T-cell (primary cell): Measurements from ENCODE around the gene IQSEC2. TPM values are rescaled to one million over a fixed set of nuclear protein-coding genes. Genes with fewer than 3 reads are reported as not detected.
A peak's percentile ranks its signal among the peaks of the same experiment; 100 is the strongest.

ENCODE experiments used
- ATAC-seq, 4 experiments: fragments of 200-7000 bp in 3 of 4; fragments of 150-1000 bp in 1 of 4; cut with Tn5 transposase; replicated peaks in 1 of 4; 1 replicate in 3 of 4; 2 replicates in 1 of 4; pipeline ENCODE4 v1.10.0; 2021; ENCODE audit warnings: moderate library complexity in 3 of 4, mild to moderate bottlenecking in 2 of 4, moderate number of reproducible peaks in 1 of 4
- CTCF ChIA-PET, 2 donors: fragments of 300-600 bp; sonication (Branson Sonifier 250); formaldehyde crosslinking; loops; one replicate each; lab custom pipeline; 2022; ENCODE audit warnings: antibody characterized with exemption in 2 of 2; lab: Charles Lee
- POLR2A ChIA-PET, 2 donors: fragments of 300-600 bp; sonication (Branson Sonifier 250); formaldehyde crosslinking; loops; one replicate each; lab custom pipeline; 2022; ENCODE audit warnings: antibody characterized with exemption in 2 of 2; lab: Charles Lee
- DNase-seq, 35 experiments: peaks; one replicate each; pipeline versions ENCODE4 v3.0.0 to v3.0.0-alpha.2; 2013 to 2023
- H3K27ac ChIP-seq: one replicate; pipeline ENCODE4 v1.5.1; 2013; ENCODE audit warnings: low read length
- H3K27me3 ChIP-seq, 2 experiments: replicated peaks in 1 of 2; 1 replicate in 1 of 2; 2 replicates in 1 of 2; pipeline versions ENCODE4 v1.6.1 to v1.7.0; 2013; ENCODE audit warnings: low read length in 1 of 2, mixed read lengths in 1 of 2; ENCODE audit not compliant: control insufficient read depth in 2 of 2, insufficient read depth in 2 of 2; ENCODE audit errors: extremely low read depth in 1 of 2
- H3K36me3 ChIP-seq, 2 donors: 1 replicate in 1 of 2; 2 replicates in 1 of 2; pipeline versions ENCODE4 v1.6.1 to v1.7.0; 2013; ENCODE audit warnings: low read length in 1 of 2; ENCODE audit not compliant: control insufficient read depth in 2 of 2, insufficient read depth in 1 of 2; ENCODE audit errors: extremely low read depth in 1 of 2
- H3K4me1 ChIP-seq, 2 experiments: 1 replicate in 1 of 2; 2 replicates in 1 of 2; pipeline versions ENCODE4 v1.6.1 to v1.7.0; 2013; ENCODE audit warnings: low read length in 2 of 2, mixed read lengths in 1 of 2; ENCODE audit not compliant: insufficient read depth in 2 of 2, control insufficient read depth in 1 of 2; ENCODE audit errors: extremely low read depth in 1 of 2
- H3K4me3 ChIP-seq, 2 donors: 1 replicate in 1 of 2; 2 replicates in 1 of 2; pipeline versions ENCODE4 v1.5.1 to v1.7.0; 2013; ENCODE audit warnings: mild to moderate bottlenecking in 2 of 2, low read length in 1 of 2, moderate library complexity in 1 of 2; ENCODE audit not compliant: control insufficient read depth in 1 of 2; ENCODE audit errors: extremely low read depth in 1 of 2
- H3K9me3 ChIP-seq: 2 replicates; pipeline ENCODE4 v1.7.0; 2013
- H3K27ac Mint-ChIP-seq, 2 donors: one replicate each; pipeline ENCODE4 v1.8.0; 2020 to 2021; ENCODE audit warnings: mild to moderate bottlenecking in 2 of 2, mixed read lengths in 2 of 2
- H3K27me3 Mint-ChIP-seq, 2 donors: one replicate each; pipeline ENCODE4 v1.8.0; 2021 to 2022; ENCODE audit warnings: mixed read lengths in 2 of 2
- H3K36me3 Mint-ChIP-seq: one replicate; pipeline ENCODE4 v1.8.0; 2021; ENCODE audit warnings: mixed read lengths
- H3K4me1 Mint-ChIP-seq, 3 donors: one replicate each; pipeline ENCODE4 v1.8.0; 2020 to 2022; ENCODE audit warnings: mixed read lengths in 3 of 3, mild to moderate bottlenecking in 1 of 3
- H3K4me3 Mint-ChIP-seq, 3 donors: one replicate each; pipeline ENCODE4 v1.8.0; 2020 to 2022; ENCODE audit warnings: mild to moderate bottlenecking in 3 of 3, mixed read lengths in 3 of 3, moderate library complexity in 3 of 3
- H3K9me3 Mint-ChIP-seq, 3 donors: one replicate each; pipeline ENCODE4 v1.8.0; 2020 to 2022; ENCODE audit warnings: mixed read lengths in 3 of 3
- WGBS: methylation state at CpG from one replicate; pipeline ENCODE4 v1.1.5; 2013; ENCODE audit warnings: missing lambda C conversion rate; ENCODE audit not compliant: insufficient coverage; 5-methylcytosine and 5-hydroxymethylcytosine counted together
- total RNA-seq, 35 experiments: library from RNA in 6 of 35; stranded (reverse) in 6 of 35; fragments of 120-200 nt in 1 of 35; gene quantifications; one replicate each; pipeline versions ENCODE4 v1.2.1 to v1.2.4 and lab custom pipeline; 2013 to 2026

Gene IQSEC2
- total RNA-seq, 5 donors from 2014 or later (not counting 1 experiment from before 2014, with no cell fraction given) = 1.2 to 2.0 (median 1.4) TPM

- ChIA-PET CTCF (interaction anchor here (0.6 to 1.9 kb wide), 9 partner anchors 10 to 1051 kb away, joined by 3 to 6 read pairs (median 4); no protein-coding TSS in a partner anchor), POLR2A (no interaction called here)
- no peaks in the 10 kb centered on the region for H3K36me3 Mint-ChIP-seq
- H3K9me3 Mint-ChIP-seq = no peaks in the 10 kb centered on the region
- no peak overlapping the region for H3K4me3 Mint-ChIP-seq
- ATAC-seq = peak in 3 of 4 experiments; percentile 36 to 58 (median 44)
- no peak overlapping the region for H3K27ac ChIP-seq
- H3K4me3 ChIP-seq = no peak overlapping the region
- peaks cover 2 to 16% of the 10 kb centered on the region in 2 donors for H3K27me3 Mint-ChIP-seq
- peaks cover 39 to 46% (median 43%) of the 10 kb centered on the region in 3 donors for H3K4me1 Mint-ChIP-seq
- no peaks in the 10 kb centered on the region for H3K27me3 ChIP-seq
- H3K36me3 ChIP-seq = no peaks in the 10 kb centered on the region
- WGBS = 65% methylated on average over 4 of the region's 8 CpGs
- peaks cover 0 to 42% of the 10 kb centered on the region in 2 experiments for H3K4me1 ChIP-seq
- no peaks in the 10 kb centered on the region for H3K9me3 ChIP-seq
- H3K27ac Mint-ChIP-seq = no peak overlapping the region
- DNase-seq = peak in 26 of 35 experiments; percentile 9 to 67 (median 30)
Measured at GRCh38 chrX:53284684-53285447, 3.5 kb upstream of the IQSEC2 start.

GRCh38 chrX:53283567-53283966 lies 2.2 kb upstream of the IQSEC2 start:
- Mint-ChIP-seq H3K27ac (no peak overlapping the region), H3K27me3 (peaks cover 2 to 22% of the 10 kb centered on the region in 2 donors), H3K4me1 (peaks cover 32 to 41% (median 36%) of the 10 kb centered on the region in 3 donors), H3K9me3 (no peaks in the 10 kb centered on the region), H3K36me3 (no peaks in the 10 kb centered on the region), H3K4me3 (no peak overlapping the region)
- H3K4me1 ChIP-seq = peaks cover 0 to 35% of the 10 kb centered on the region in 2 experiments
- no peaks in the 10 kb centered on the region for H3K27me3 ChIP-seq
- no peaks in the 10 kb centered on the region for H3K9me3 ChIP-seq
- WGBS = no CpG with 5 or more reads among the region's 3 CpGs
- no peaks in the 10 kb centered on the region for H3K36me3 ChIP-seq
- H3K4me3 ChIP-seq = no peak overlapping the region
- ChIA-PET POLR2A (no interaction called here), CTCF (interaction anchor here (1.1 to 1.9 kb wide), 5 partner anchors 9 to 199 kb away, joined by 3 to 6 read pairs (median 3); no protein-coding TSS in a partner anchor)
- no peak overlapping the region for H3K27ac ChIP-seq
- DNase-seq = no peak
- no peak for ATAC-seq

- POLR2A ChIA-PET = no interaction called here
- no CpG with 5 or more reads among the region's 3 CpGs for WGBS
- Histone ChIP-seq H3K27ac (no peak overlapping the region), H3K36me3 (no peaks in the 10 kb centered on the region), H3K4me1 (peaks cover 0 to 31% of the 10 kb centered on the region in 2 experiments), H3K27me3 (no peaks in the 10 kb centered on the region), H3K4me3 (no peak overlapping the region), H3K9me3 (no peaks in the 10 kb centered on the region)
- Mint-ChIP-seq H3K36me3 (no peaks in the 10 kb centered on the region), H3K9me3 (no peaks in the 10 kb centered on the region), H3K27ac (no peak overlapping the region), H3K4me3 (no peak overlapping the region), H3K4me1 (peaks cover 27 to 36% (median 32%) of the 10 kb centered on the region in 3 donors), H3K27me3 (peaks cover 2 to 22% of the 10 kb centered on the region in 2 donors)
- ATAC-seq = no peak
- no peak for DNase-seq
- CTCF ChIA-PET = interaction anchor here (0.6 to 1.6 kb wide), 4 partner anchors 20 to 67 kb away, joined by 3 to 7 read pairs (median 4); no protein-coding TSS in a partner anchor
Measured at GRCh38 chrX:53283099-53283498, 1.7 kb upstream of the IQSEC2 start.

- CTCF ChIA-PET = interaction anchor here in 1 of 2 donors (0.6 to 1.4 kb wide), 5 partner anchors 9 to 39 kb away, joined by 3 to 9 read pairs (median 7); no protein-coding TSS in a partner anchor
Measured at GRCh38 chrX:53281963-53282695, 745 bp upstream of the IQSEC2 start.

GRCh38 chrX:53280331-53281320 lies 758 bp downstream of the IQSEC2 start:
- ChIA-PET POLR2A (no interaction called here), CTCF (no interaction called here)
- Mint-ChIP-seq H3K9me3 (no peaks in the 10 kb centered on the region), H3K27me3 (peaks cover 2 to 22% of the 10 kb centered on the region in 2 donors), H3K4me1 (peaks cover 10 to 24% (median 16%) of the 10 kb centered on the region in 3 donors), H3K4me3 (peak overlapping the region in 1 of 3 donors; percentile 28), H3K36me3 (no peaks in the 10 kb centered on the region), H3K27ac (no peak overlapping the region)
- no peak for ATAC-seq
- H3K9me3 ChIP-seq = no peaks in the 10 kb centered on the region
- 60% methylated on average over 1 of the region's 14 CpGs for WGBS
- H3K27me3 ChIP-seq = no peaks in the 10 kb centered on the region
- DNase-seq = no peak
- H3K4me3 ChIP-seq = no peak overlapping the region
- H3K36me3 ChIP-seq = no peaks in the 10 kb centered on the region
- no peak overlapping the region for H3K27ac ChIP-seq
- H3K4me1 ChIP-seq = peaks cover 0 to 13% of the 10 kb centered on the region in 2 experiments

More at GRCh38 chrX:53281963-53282695, 745 bp upstream of the IQSEC2 start:
- Histone ChIP-seq H3K27me3 (no peaks in the 10 kb centered on the region), H3K9me3 (no peaks in the 10 kb centered on the region), H3K36me3 (no peaks in the 10 kb centered on the region), H3K4me1 (peaks cover 0 to 22% of the 10 kb centered on the region in 2 experiments), H3K27ac (no peak overlapping the region), H3K4me3 (no peak overlapping the region)
- Mint-ChIP-seq H3K36me3 (no peaks in the 10 kb centered on the region), H3K27ac (no peak overlapping the region), H3K9me3 (no peaks in the 10 kb centered on the region), H3K4me1 (peaks cover 18 to 27% (median 22%) of the 10 kb centered on the region in 3 donors), H3K27me3 (peaks cover 2 to 22% of the 10 kb centered on the region in 2 donors), H3K4me3 (no peak overlapping the region)
- DNase-seq (no peak), ATAC-seq (no peak)
- 80% methylated on average over 1 of the region's 5 CpGs for WGBS
- POLR2A ChIA-PET = no interaction called here
